GM23338 (cell line): ENCODE results near the gene LRRC3.

Experiments
- CREB1 ChIP-seq: fragments of 250-450 bp; sonication (Bioruptor Pico); IDR thresholded peaks from 2 replicates; pipeline ENCODE4 v1.5.0; 2020; ENCODE audit warnings: low read depth, mild to moderate bottlenecking, moderate library complexity
- EZH2 ChIP-seq: fragments of 200-600 bp; sonication (generic); IDR thresholded peaks from one replicate; pipeline ENCODE4 v1.8.0; 2017; ENCODE audit warnings: antibody characterized with exemption, mild to moderate bottlenecking, low read depth; ENCODE audit not compliant: unreplicated experiment
- EZH2phosphoT487 ChIP-seq: fragments of 200-600 bp; sonication (generic); IDR thresholded peaks from one replicate; pipeline ENCODE4 v1.8.1; 2018; ENCODE audit warnings: antibody characterized with exemption; ENCODE audit not compliant: unreplicated experiment
- JUNB ChIP-seq: IDR thresholded peaks from one replicate; pipeline ENCODE4 v1.6.1; 2016; ENCODE audit warnings: antibody characterized with exemption; ENCODE audit not compliant: unreplicated experiment
- POLR2AphosphoS5 ChIP-seq: IDR thresholded peaks from 2 replicates; pipeline ENCODE4 v1.6.1; 2016; ENCODE audit warnings: antibody characterized with exemption, low read depth
- REST ChIP-seq: IDR thresholded peaks from one replicate; pipeline ENCODE4 v1.6.1; 2018; ENCODE audit warnings: antibody characterized with exemption; ENCODE audit not compliant: unreplicated experiment
- TF ChIP-seq, protein P1 (sequence below), 2 experiments: fragments of 200-600 bp in 1 of 2; sonication (generic) in 1 of 2; conservative IDR thresholded peaks; 2 replicates each; pipeline versions ENCODE4 v1.5.1 to v1.6.1; 2016 to 2017; ENCODE audit warnings: antibody characterized with exemption in 2 of 2, low read depth in 2 of 2, mild to moderate bottlenecking in 2 of 2, moderate library complexity in 1 of 2

DNA sequence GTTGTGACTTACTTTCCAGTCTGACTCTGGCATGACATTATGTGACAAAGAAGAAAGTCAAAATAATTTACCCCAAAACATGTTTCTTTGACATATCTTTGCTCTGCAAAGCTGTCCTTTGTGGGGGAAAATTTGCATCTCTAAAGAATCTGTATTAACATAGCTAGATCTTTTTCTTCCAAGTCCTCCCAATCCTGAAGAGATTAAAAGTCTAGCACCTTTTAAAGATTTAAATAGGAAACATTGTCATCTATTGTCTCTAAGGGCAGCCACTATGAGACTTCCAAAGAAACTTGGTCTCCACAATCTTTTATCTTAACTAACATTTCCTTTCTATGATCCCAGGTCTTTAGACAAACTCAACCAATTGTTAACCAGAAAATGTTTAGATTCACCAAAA lies 16.0 kb downstream of the LRRC3 start:
- TF ChIP-seq, protein P1, sequence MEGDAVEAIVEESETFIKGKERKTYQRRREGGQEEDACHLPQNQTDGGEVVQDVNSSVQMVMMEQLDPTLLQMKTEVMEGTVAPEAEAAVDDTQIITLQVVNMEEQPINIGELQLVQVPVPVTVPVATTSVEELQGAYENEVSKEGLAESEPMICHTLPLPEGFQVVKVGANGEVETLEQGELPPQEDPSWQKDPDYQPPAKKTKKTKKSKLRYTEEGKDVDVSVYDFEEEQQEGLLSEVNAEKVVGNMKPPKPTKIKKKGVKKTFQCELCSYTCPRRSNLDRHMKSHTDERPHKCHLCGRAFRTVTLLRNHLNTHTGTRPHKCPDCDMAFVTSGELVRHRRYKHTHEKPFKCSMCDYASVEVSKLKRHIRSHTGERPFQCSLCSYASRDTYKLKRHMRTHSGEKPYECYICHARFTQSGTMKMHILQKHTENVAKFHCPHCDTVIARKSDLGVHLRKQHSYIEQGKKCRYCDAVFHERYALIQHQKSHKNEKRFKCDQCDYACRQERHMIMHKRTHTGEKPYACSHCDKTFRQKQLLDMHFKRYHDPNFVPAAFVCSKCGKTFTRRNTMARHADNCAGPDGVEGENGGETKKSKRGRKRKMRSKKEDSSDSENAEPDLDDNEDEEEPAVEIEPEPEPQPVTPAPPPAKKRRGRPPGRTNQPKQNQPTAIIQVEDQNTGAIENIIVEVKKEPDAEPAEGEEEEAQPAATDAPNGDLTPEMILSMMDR (conservative IDR thresholded peaks at IDR 0.05; ENCODE audit: low read depth in 2 of 2), result no peak
- TF ChIP-seq JUNB (no peak), EZH2 (no peak), POLR2AphosphoS5 (no peak), REST (no peak), EZH2phosphoT487 (no peak), CREB1 (CRISPR knock-in tag) (no peak)
